GM18502 (cell line): Measurements from ENCODE around the gene TMA7B.

Experiments used
- ATAC-seq: cut with Tn5 transposase; IDR thresholded peaks from one replicate; pipeline ENCODE4 v1.9.1; 2021; ENCODE audit warnings: mild to moderate bottlenecking; ENCODE audit not compliant: unreplicated experiment, poor library complexity

The TMA7B gene

GRCh38 chr22:39997939-39998726 is 37.9 kb downstream of the TMA7B start:
- ATAC-seq: no peak

DNA sequence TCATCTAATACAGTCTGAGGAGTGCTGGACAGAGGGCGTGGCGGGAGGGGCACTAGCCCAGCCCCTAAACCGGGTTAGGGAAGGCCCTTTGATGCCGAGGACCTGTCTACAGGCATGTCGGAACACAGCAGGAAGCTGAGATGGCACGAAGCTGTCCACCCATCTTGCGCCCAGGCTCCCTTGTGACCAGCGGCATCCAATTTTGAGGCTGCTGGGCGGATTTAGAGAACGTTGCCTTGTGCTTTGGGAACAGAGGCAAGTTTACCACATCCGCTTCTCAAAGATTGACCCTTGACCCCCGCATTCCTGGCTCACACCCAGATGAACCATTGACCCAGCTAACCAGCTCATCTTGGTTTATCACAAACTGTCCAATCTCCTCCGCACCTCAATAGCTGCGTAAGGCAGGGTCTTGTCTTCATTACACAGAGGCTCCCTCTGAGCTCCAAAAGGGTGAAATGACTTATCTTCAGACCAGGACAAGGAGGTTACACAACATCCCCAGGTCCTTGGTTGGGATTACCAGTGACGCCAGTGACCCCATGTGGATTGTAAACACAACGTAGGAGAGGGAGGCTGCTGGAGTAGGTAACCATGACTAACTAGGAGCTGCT is 39.1 kb downstream of the TMA7B start:
- no peak for ATAC-seq

DNA sequence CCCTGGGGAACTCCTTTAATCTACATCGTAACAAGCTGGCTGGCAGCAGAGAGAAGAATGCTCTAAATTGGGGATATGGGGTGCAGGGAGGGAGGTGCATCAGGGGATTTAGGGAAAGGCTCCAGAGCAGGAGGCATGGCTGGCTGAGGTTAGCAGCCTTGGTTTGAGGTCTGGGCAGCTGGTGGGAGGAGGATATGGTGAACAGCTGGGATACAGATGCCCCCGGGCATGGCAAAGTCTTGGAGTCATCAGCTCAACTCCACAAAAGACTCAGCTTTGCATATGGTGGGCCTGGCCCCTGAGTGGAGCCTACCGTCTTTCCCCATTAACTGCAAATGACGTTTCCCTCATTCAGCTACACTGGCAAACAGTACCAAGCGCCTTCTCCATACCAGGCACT is 40.0 kb downstream of the TMA7B start:
- no peak for ATAC-seq

GRCh38 chr22:40001106-40001505 is 40.9 kb downstream of the TMA7B start:
- no peak for ATAC-seq

DNA sequence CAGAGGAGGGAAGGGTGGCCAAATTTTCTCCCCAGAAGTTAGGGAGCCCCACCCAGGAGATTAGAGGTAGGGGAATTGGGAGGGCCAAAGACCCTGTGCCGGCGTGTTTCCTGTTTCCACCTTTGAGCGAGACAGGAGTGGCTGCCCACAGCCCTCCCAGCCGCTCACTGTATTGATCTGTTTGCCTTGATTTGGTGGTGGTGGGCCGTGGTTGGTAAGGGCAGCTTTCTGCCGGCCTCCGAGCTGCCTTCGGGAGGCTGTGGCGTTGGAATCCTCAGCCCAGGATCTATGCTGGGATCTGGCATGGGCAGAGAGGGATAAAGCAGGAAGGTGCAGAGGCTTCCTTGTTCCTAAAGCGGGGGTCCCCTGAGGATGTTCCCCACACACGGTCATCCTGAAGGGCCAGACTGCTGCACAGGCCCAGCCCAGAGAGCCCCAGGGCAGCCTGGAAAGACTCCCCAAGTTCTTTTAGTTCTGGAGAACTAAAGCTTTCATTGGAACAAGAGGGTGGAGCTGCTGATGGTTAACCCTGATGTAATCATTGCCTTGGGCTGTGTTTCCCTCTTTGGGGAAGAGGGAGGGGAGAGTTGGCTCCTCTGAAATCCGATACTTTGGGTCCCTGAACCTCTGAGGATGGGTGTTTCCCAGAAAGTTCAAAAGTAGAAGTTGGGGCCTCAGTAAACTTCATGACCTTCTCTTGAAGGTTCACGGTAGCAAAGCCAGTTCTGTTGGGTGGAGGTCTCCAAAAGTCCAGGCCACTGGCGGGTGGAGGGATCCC is 41.8 kb downstream of the TMA7B start:
- no peak for ATAC-seq

DNA sequence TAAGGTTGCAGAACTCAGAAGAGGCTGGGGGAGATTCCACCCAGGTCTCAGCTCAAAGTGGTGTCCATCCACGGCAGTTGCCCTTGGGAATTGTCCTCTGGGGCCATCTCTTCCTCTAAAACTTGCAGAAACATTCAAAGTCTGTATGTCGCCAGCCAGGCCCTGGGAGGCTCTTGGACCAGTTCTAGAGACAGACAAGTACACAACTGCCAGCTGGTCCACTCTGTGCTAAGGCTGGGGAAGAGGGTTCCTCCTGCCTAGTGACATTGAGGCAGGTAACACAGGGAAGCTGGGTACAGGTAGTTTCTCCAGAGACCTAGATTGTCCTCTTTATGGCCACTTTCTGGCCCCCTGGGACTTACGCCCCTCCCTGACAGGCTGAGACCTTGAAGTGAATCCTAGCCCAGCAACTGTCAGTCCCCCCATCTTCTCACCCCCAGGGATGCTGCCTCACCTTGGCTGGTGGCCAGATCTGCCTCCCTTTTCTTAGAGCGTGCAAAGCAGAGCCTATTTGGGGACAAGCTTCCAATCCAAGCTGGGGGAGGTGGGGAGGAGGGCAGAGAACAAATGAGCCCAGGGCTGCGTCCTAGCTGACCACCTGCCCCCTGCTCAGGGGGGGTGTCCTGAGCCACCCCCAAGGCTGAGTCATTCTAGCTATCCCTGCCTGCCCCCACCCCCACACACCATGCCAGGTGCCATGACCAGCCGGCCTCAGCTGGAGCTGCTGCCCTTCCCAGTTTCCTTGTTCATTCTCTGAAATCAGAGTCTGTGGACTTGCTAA is 42.9 kb downstream of the TMA7B start:
- no peak for ATAC-seq

GRCh38 chr22:40004836-40005235 is 44.6 kb downstream of the TMA7B start:
- no peak for ATAC-seq

GRCh38 chr22:40006641-40007040 is 46.4 kb downstream of the TMA7B start:
- ATAC-seq: no peak

GRCh38 chr22:40007853-40008710 is 47.9 kb downstream of the TMA7B start:
- ATAC-seq: no peak

DNA sequence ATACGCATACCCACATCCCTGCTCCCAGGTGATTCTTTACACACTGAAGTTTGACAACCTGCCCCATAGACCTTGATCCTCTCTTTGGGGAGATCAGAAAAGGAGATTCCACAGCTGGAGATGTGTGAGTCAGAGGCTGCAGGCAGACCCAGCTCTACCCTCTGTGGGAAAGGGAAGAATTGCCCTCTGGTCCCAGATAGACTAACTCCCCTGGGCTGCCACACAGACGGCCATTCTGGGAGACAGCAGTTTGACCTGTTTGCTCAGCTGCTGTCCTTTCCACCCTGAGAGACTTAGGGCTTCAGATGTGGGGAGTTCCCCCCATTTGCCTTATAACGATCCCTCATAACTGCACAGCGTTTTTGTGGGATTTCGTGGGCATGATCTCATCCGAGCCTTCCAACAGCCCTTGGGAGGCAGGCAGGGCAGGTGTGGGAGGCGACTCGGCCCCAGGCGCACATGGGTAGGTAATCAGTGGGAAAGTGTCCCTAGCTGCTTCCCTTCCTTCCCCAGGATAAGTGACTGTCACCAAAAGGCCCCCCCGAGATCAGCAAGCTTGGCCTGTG is 48.6 kb downstream of the TMA7B start:
- ATAC-seq: no peak

DNA sequence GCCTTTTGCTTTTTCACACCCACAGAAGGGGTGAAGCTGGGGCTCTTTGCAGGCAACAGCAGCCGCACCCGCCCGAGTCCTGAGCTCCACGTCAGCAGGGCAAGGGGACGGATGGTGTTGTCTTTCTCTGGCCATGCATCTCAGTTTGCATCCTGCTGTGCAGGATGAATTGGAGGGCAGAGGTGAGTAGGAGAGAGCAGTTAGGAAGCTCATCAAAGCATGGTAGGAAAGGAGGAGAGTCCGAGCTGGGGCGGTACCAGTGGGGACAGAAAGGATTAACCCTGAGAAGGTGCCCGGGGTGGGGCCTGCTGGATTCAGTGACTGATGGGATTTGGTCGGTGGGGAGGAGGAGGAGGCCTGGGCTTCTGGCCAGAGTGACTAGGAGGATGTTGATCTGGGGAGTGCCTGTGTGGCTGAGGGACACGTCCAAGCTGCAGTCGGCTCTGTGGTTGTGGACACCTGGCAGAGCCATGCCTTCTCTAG is 49.1 kb downstream of the TMA7B start:
- ATAC-seq: no peak

GRCh38 chr22:40009951-40010671 is 49.9 kb downstream of the TMA7B start:
- no peak for ATAC-seq

DNA sequence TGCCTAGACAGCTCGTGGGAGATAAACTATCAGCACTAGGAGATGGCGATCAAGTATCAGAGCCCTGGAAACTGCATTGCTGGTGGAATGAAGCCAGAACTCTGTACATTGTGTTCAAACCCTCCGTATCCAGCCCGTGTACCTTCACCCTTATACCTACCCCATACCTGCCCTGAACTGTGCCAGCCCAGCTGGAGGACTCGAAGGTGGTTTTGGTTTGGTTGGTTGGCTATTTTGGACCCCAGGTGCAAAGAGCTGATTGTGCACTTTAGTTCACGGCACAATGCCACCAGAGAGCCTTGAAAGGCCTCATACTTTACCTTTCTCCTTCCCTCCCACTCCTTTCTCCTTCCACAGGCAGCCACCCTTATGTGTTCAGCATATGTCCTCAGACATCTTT is 50.5 kb downstream of the TMA7B start:
- ATAC-seq: no peak
